ENCODE data around the gene EDN2. TPM values are rescaled to one million over a fixed set of nuclear protein-coding genes. Genes with fewer than 3 reads are reported as not detected.

EDN2 gene
- total and polyA plus RNA-seq, 2 donors from 2014 or later = 2.3 to 2.9 TPM

DNA sequence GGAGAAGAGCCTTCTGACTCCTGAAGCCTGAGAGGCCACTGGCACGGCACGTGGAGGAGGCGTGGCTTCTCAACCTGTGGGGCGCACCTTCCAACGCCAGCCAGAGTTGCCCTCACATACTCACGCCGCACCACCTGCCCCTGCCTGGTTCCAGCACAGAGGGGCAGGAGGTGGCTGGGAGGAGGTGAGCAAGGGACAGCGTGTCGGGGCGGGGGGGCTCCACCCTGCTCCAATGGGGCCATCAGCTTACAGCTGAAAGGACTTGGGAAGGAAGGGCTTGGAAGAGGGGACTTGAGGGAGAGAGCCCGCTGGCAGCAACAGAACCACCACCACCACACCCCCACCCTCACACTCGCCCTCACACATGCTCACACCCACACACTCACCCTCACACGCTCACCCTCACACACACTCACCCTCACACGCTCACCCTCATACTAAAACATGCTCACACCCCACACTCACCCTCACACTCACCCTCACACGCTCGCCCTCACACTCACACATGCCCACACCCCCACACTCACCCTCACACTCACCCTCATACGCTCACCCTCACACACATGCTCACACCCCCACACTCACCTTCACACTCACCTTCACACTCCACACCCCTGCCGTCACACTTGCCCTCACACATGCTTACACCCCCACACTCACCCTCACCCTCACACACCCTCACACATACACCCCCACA lies 41.6 kb upstream of the EDN2 start:
- no peak overlapping the region for H3K27ac ChIP-seq (ENCODE audit: low read depth in 2 of 2, low read length in 2 of 2)
- no peaks in the 10 kb centered on the region for H3K4me1 ChIP-seq (ENCODE audit: control insufficient read depth in 2 of 3, insufficient read depth in 2 of 3, low read depth in 1 of 3, low read length in 3 of 3)
- intact Hi-C loops (cut with DNase I) = no loop called here
- FAIRE-seq (no peak), DNase-seq (peak in 2 of 5 donors; percentile 27 to 50)
- H3K9me3 ChIP-seq (ENCODE audit: control insufficient read depth in 2 of 3, insufficient read depth in 1 of 3, low read length in 3 of 3) = no peaks in the 10 kb centered on the region
- no peak overlapping the region for H3K9ac ChIP-seq (ENCODE audit: low read length in 3 of 3)
- H3K36me3 ChIP-seq (ENCODE audit: control insufficient read depth in 2 of 3, insufficient read depth in 3 of 3, low read length in 3 of 3) = no peaks in the 10 kb centered on the region
- no peaks in the 10 kb centered on the region for H3K27me3 ChIP-seq (ENCODE audit: control insufficient read depth, insufficient read depth, low read length)
- TF ChIP-seq CTCF (IDR thresholded peaks at IDR 0.05; ENCODE audit: borderline replicate concordance, extremely low read depth, insufficient read depth) = no peak
- H3K4me3 ChIP-seq (ENCODE audit: low read length in 3 of 3) = no peak overlapping the region

- Histone ChIP-seq H3K27ac (ENCODE audit: low read depth in 2 of 2, low read length in 2 of 2) (no peak overlapping the region), H3K9ac (ENCODE audit: low read length in 3 of 3) (no peak overlapping the region), H3K36me3 (ENCODE audit: control insufficient read depth in 2 of 3, insufficient read depth in 3 of 3, low read length in 3 of 3) (no peaks in the 10 kb centered on the region), H3K9me3 (ENCODE audit: control insufficient read depth in 2 of 3, insufficient read depth in 1 of 3, low read length in 3 of 3) (no peaks in the 10 kb centered on the region), H3K4me1 (ENCODE audit: control insufficient read depth in 2 of 3, insufficient read depth in 2 of 3, low read depth in 1 of 3, low read length in 3 of 3) (no peaks in the 10 kb centered on the region), H3K4me3 (ENCODE audit: low read length in 3 of 3) (no peak overlapping the region), H3K27me3 (ENCODE audit: control insufficient read depth, insufficient read depth, low read length) (no peaks in the 10 kb centered on the region)
- no peak for FAIRE-seq
- intact Hi-C loops (cut with DNase I) = no loop called here
- no peak for TF ChIP-seq CTCF (IDR thresholded peaks at IDR 0.05; ENCODE audit: borderline replicate concordance, extremely low read depth, insufficient read depth)
- peak in 1 of 5 donors; percentile 43 for DNase-seq
These were observed 40.5 kb upstream of the EDN2 start for GRCh38 chr1:41524676-41525675.

DNA sequence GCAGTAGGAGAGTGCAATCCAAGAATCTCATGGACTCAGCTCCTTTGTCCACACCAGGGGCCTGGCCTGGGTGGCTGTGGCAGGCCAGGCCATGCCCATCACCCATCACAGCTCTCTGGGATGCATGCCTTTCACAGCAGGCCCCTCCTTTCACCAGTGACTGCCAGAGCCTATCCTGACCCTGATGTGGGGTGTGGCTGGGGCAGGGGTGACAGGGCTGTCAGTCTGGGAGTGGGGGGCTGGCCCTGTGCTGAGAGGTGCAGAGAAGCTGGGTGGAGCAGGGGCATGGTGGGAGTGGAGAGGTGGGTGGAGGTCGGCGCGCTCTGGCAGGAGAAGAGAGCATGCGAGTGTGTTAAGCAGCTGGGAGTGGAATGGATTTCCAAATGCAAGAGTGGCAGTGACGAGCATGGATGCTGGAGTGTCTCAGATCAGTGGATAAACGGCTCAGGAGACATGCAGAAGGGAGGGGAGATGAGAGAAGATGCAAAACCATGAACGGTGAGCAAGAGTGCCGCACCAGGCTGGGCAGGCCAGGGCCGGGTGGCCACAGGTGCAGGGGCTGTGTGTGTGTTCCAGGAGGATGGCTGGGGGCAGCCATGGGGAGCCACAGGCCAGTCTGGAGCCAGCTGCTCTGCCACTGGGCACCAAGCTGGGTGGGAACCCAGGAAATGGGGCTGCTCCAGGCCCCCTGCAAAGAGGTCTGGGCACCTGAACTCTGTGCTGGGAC lies 39.6 kb upstream of the EDN2 start:
- DNase-seq (peak in 1 of 5 donors; percentile 26), FAIRE-seq (no peak)
- Histone ChIP-seq H3K9me3 (ENCODE audit: control insufficient read depth in 2 of 3, insufficient read depth in 1 of 3, low read length in 3 of 3) (no peaks in the 10 kb centered on the region), H3K27ac (ENCODE audit: low read depth in 2 of 2, low read length in 2 of 2) (no peak overlapping the region), H3K4me3 (ENCODE audit: low read length in 3 of 3) (no peak overlapping the region), H3K4me1 (ENCODE audit: control insufficient read depth in 2 of 3, insufficient read depth in 2 of 3, low read depth in 1 of 3, low read length in 3 of 3) (no peaks in the 10 kb centered on the region), H3K9ac (ENCODE audit: low read length in 3 of 3) (no peak overlapping the region), H3K27me3 (ENCODE audit: control insufficient read depth, insufficient read depth, low read length) (no peaks in the 10 kb centered on the region), H3K36me3 (ENCODE audit: control insufficient read depth in 2 of 3, insufficient read depth in 3 of 3, low read length in 3 of 3) (no peaks in the 10 kb centered on the region)
- no peak for TF ChIP-seq CTCF (IDR thresholded peaks at IDR 0.05; ENCODE audit: borderline replicate concordance, extremely low read depth, insufficient read depth)
- intact Hi-C loops (cut with DNase I) = no loop called here
